GM19351 (cell line): ENCODE results near the gene PHLDB1.

Experiments used
- ATAC-seq: cut with Tn5 transposase; IDR thresholded peaks from one replicate; pipeline ENCODE4 v1.9.1; 2021; ENCODE audit warnings: mild to moderate bottlenecking, moderate library complexity; ENCODE audit not compliant: unreplicated experiment

PHLDB1 gene

DNA sequence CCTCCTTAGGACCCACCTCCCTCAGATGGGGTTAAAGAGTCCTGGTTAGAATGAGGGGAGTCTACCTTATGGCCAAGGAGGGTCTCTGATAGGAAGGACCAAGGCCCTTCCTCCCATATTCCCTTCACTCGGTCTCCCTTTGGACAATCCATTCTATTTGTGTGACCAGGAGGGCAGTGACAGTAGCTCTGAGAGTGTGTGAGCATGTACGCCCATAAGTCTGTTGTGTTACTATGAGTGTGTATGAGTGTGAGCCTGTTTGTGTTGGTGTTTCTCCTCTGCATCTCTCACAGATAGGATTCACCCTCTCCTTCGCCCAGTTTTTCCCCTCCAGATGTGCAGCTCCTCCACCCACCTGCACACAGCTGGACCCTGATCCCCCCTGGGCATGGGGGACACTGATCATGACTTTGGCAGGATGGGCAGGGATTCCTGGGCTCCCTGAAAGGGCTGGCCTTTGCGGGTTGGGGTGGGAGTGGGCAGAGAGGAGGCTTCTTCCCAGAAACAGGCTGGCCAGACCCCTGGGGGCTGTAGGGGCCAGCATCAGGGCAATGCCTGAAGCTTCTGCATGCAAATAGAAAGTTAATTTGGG is 14.5 kb downstream of the PHLDB1 start:
- no peak for ATAC-seq

GRCh38 chr11:118622376-118623268 is 15.2 kb downstream of the PHLDB1 start:
- ATAC-seq, result no peak

DNA sequence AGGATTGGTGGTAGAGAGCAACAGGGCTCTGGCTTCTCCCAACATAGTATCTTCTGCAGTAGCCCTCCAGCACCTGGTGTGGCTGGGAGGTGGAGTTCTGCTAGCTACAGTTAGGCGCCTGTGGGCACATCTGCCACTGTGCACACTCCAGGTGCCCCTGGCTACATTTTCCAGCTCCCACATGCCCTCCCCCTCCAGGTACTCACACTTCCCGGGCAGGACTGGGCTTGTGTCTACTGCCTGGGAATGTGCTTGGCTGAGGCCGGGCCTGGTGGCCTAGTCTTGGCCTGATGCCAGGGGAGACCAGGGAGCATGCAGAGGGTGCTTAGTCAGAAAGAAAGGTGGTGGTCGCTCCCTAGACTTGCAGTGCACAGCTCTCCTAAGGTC is 15.8 kb downstream of the PHLDB1 start:
- ATAC-seq, result no peak

- ATAC-seq, result no peak
Observed at GRCh38 chr11:118625036-118625690, 17.7 kb downstream of the PHLDB1 start.

DNA sequence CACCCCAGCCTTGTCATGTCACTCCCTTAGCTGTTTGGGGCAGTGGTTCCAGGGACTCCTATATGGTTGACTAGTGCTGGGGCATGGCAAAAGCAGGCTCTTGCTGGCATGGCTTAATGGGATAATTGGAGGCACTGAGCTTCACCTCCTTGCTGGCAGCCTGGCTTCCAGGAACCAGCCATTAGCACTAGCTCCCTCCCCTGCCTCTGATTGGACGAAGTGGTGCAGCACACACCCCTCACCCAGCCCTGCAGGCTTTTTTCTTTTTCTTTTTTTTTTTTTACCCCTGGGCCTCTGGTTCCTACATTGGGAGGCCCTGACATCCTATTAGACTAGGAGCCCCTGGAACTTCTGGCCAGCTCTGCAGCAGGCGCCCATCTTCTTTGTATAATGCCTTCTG is 18.6 kb downstream of the PHLDB1 start:
- ATAC-seq, result no peak

- no peak for ATAC-seq
Observed at GRCh38 chr11:118627566-118627965, 20.2 kb downstream of the PHLDB1 start.

- ATAC-seq, result no peak
Observed at GRCh38 chr11:118628031-118628430, 20.6 kb downstream of the PHLDB1 start.

DNA sequence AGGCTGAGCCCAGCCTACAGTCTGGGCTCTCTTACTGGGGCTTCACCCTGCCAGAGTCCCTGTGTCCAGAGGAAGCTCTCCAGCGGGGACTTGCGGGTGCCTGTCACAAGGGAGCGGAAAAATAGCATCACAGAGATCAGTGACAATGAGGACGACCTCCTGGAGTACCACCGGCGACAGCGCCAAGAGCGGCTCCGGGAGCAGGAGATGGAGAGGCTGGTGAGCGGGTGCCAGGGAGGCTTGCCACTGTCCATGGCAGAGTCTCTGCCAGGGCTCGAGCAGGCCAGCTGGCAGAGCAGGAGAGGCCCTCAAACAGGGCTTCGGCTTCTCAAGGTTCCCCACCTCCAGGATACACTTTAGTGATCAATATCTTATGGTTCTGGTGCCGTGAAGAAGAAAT is 21.0 kb downstream of the PHLDB1 start:
- ATAC-seq, result no peak

DNA sequence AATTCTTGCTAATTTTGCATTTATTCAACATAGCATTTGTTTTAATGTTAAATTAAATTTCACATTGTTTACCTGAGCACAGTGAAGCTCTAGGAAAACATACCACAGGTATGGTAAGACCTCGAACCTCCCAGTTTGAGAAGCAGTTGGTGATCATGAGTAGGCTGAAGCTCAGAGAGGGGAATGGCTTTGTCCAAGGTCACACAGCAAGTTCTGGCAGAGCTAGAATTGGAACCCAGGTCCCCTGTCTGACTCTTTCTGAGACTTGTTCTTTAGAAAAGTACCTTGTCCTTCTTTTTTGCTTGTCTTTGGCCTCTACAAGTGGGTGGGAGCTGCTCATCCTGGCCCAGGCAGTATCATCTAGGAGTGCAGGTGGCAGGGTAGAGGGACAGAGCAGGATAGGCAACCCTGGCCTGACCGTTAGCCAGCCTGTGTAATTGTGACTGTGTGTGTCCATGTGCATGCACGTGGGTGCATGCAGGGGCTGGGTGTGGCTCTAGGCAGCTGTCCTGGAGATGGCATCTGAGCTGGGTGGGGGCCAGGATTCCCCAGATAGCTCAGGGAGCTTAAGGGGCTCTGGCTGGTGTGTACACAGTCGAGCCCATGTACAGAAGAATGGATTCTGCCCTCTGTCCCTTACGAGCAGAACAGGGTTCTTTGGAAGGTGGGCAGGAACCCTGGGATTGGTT is 21.6 kb downstream of the PHLDB1 start:
- no peak for ATAC-seq

DNA sequence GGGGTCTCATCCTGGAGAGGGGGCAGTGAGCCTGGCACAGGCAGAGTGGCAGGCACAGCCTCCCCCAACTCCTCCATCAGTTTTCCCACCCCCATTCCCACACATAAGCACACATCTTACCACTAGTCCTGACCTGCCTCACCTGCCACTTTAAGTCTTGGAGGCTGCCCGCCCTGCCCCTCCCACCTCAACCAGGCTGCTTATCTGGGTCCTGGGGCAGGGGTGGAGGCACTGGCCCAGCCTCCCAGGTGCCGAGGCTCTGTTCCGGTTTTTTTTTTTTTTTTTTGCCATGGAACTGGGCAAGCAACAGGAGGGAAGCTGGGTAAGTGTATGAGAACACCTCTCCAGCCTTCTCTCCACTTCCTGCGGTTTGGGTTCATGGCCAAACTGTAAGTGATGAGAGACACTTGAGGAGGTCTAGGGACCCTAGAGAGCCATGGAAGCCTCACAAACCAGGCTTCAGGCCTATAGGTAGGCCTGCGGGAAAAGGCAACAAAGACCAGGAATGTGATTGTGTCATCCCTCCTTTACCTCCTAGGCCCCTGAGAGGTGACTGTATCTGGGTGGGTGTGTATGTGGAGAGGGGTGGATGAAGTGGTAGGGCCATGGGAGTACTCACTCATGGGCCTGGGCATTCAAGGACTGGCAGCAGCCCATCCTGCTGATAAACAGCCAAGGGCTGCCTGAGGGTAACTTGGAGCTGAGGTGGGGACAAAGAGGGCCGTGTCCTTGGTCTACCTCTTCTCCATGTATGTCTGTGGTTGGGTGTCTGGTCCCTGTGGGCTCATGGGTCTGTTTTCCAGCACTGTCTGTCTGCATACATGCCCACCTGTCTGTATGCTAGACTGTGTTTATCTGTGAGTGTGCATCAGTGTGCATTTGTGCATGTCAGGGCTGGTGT is 22.6 kb downstream of the PHLDB1 start:
- ATAC-seq, result no peak

- no peak for ATAC-seq
Observed at GRCh38 chr11:118631142-118631909, 23.9 kb downstream of the PHLDB1 start.

DNA sequence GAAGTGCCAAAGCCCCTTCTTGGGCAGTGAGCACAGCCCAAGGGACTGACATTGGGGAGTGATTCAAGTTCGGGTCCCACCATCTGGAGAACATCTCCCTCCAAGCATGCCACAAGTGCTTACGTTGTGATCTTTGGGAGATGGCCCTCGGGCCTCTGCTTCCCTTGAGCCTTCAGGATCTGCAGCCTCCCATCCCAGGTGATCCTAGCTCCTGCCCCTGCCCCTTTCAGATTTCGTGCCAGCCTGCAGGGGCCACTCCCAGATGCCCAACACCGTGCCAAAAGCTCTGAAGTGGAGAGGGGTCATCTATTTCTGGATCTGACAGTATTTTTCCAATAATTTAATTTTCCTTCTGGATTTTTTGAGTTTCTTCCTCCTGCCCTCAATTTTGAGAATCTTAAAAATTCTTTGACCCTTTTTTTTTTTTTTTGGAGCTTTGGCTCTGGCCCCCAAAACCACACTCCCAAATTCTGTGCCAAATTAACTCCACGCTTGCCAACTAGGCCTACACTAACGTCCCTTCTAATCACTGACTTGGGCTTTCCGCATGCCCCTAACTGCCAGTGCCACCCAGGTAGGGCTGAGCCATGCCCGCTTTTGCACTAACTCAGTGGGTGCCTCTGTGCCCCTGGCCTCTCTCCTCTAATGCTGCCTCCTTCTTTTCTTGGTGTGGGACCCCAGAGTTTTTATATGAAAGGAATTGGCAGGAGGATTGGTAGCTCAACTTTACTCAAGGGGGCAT is 25.3 kb downstream of the PHLDB1 start:
- ATAC-seq, result no peak

GRCh38 chr11:118633319-118633690 is 25.9 kb downstream of the PHLDB1 start:
- ATAC-seq, result no peak

DNA sequence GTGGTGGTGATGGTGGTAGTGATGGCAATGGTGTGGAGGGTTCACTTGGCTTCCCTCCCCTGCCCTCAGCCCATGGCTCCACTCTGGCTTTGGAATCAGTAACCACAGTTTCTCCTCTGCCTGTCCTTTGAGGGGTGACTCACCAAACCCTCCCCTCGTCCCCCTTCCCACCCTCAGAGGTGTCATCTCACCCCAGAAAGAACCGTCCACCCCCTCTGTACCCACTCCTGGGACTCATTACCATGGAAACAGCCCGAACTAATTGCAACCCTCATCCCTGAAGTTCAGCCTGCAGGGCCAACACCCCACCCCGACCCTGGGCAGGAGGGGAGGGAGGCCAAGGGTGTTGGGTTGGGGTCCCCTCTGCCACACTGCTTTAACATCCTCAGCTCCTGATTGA is 26.6 kb downstream of the PHLDB1 start:
- no peak for ATAC-seq

DNA sequence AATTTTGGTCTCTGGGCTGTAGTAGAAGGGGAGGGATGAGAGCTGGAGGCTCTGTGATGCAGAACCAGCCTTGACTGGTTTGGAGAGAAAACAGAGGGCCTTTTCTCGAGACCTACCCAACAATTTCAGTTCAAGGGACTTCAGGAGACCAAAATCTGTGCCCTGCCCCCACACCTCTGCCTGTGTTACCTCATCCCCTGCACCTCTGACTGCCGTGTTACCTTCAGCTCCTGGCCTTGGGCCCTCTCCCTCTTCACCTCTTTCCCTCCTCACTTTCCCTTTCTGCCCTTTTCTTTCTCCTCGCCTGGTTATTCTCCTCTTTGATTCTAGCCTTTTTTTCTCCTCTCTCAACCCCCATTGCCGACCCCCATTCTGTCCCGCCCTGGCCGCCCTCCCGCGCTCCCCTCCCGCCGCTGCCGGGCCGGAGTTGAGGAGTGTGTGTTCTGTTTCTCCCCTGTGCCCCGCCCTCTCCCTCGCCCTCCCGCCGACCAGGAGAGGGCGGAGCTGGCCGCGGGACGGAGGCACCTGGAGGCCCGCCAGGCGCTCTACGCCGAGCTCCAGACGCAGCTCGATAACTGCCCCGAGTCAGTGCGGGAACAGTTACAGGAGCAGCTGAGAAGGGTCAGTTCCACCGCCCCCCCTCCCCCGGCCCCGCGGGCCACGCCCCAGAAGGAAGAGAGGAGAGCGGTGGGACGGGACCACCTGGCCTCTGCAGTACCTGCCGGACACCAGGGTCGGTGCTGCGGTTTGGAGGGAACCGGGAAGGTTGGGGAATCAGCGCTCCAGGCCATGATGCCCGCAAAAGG is 27.2 kb downstream of the PHLDB1 start:
- ATAC-seq, result no peak

DNA sequence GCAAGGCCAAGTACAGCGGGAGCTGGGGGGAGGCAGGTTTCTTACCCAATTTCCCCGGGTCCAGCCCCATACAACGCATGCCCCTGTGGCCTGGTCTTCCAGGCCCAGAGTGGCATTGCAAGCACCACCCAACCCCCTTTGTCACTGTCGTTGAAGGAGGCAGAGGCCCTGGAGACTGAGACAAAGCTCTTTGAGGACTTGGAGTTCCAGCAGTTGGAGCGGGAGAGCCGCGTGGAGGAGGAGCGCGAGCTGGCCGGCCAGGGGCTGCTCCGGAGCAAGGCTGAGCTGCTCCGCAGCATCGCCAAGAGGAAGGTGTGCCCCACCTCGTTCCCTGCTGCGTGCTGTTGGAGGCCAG is 27.8 kb downstream of the PHLDB1 start:
- no peak for ATAC-seq

DNA sequence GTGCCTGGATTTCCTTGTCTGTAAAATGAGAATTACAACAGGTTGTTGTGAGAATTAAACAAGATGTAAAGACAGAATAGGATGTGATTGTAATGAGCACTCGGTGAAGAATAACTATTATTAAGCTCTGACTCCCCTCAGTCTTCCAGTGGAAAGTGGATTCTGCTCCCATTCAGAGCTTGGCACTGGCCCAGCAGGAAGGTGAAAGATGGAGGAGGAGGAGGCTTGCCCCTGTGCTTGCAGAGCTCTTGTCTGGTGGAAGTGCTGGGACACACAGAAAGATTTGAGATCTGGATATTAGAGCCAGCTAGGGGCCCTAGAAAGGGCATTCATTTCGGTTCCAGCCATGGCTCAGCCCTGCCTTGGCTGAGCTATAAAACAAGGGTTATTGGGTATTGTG is 28.2 kb downstream of the PHLDB1 start:
- no peak for ATAC-seq

- no peak for ATAC-seq
Observed at GRCh38 chr11:118636569-118637290, 29.3 kb downstream of the PHLDB1 start.
